ENCODE measurements around the gene MARCHF3.

GRCh38 chr5:126998895-126999570, 31.3 kb downstream of the MARCHF3 start:
- TF ChIP-seq POLR2AphosphoS5 (IDR thresholded peaks at IDR 0.05; ENCODE audit: borderline replicate concordance, low read depth, low read length) (no peak), EZH2 (IDR thresholded peaks at IDR 0.05) (no peak), FOXP2 (optimal IDR thresholded peaks at IDR 0.05; ENCODE audit: control extremely low read depth, extremely low read length, insufficient read depth) (no peak)

Data from SK-N-MC (cell line).